Left lobe of liver (tissue), 2 donors: ENCODE results near the gene CELA2A. TPM values are rescaled to one million over a fixed set of nuclear protein-coding genes. Genes with fewer than 3 reads are reported as not detected.
"Not testable (repeated sequence)": the region's sequence is repeated elsewhere in the genome, so short reads cannot be mapped to it uniquely, and the experiment has no call there.

Experiments used
- ATAC-seq: fragments of 200-7000 bp; cut with Tn5 transposase; one replicate; pipeline ENCODE4 v1.9.1; 2020; ENCODE audit warnings: mild to moderate bottlenecking, moderate library complexity
- DNase-seq: peaks from one replicate; pipeline ENCODE4 v3.0.0-alpha.2; 2020; ENCODE audit warnings: low spot score
- total RNA-seq: library from RNA; stranded (reverse); gene quantifications from one replicate; pipeline ENCODE4 v1.2.1, GENCODE V29; 2021
- donor health status: DM: no; HTN: no; CAD: no; lungs with moderate emphysema.
- donor health status: DM: no; HTN: yes; CAD: no.

The CELA2A gene
- total RNA-seq, 1 donor from 2014 or later = 0.91 TPM

- DNase-seq, ATAC-seq: not testable (repeated sequence)
Observed at GRCh38 chr1:15463926-15464322, 7.4 kb downstream of the CELA2A start.

- DNase-seq (no peak), ATAC-seq (no peak)
Observed at GRCh38 chr1:15465674-15466073, 9.1 kb downstream of the CELA2A start.

GRCh38 chr1:15466955-15467625, 10.6 kb downstream of the CELA2A start:
- ATAC-seq, DNase-seq: not testable (repeated sequence)

GRCh38 chr1:15468145-15468544, 11.6 kb downstream of the CELA2A start:
- DNase-seq (no peak), ATAC-seq (no peak)

- ATAC-seq (no peak), DNase-seq (no peak)
Observed at GRCh38 chr1:15469361-15469760, 12.8 kb downstream of the CELA2A start.

- not testable (repeated sequence) for ATAC-seq, DNase-seq
Observed at GRCh38 chr1:15469821-15470448, 13.4 kb downstream of the CELA2A start.

- ATAC-seq, DNase-seq: not testable (repeated sequence)
Observed at GRCh38 chr1:15471067-15471466, 14.5 kb downstream of the CELA2A start.

- ATAC-seq, DNase-seq: not testable (repeated sequence)
Observed at GRCh38 chr1:15471723-15472122, 15.2 kb downstream of the CELA2A start.

- DNase-seq = no peak
- ATAC-seq = no peak
Observed at GRCh38 chr1:15472587-15472986, 16.1 kb downstream of the CELA2A start.

- ATAC-seq (no peak), DNase-seq (no peak)
Observed at GRCh38 chr1:15475752-15476314, 19.3 kb downstream of the CELA2A start, which contains the start of gene CELA2B. Gene CELA2B, plus strand, starts transcription at chr1:15476104. Its CDS starts 22 bp downstream, at chr1:15476126.

- no peak for ATAC-seq
- DNase-seq = no peak
Observed at GRCh38 chr1:15476927-15477326, 20.4 kb downstream of the CELA2A start.

GRCh38 chr1:15477646-15478212, 21.2 kb downstream of the CELA2A start:
- no peak for ATAC-seq

GRCh38 chr1:15479654-15480347, 23.3 kb downstream of the CELA2A start:
- ATAC-seq (no peak), DNase-seq (no peak)

More at GRCh38 chr1:15477646-15478212, 21.2 kb downstream of the CELA2A start:
- no peak for DNase-seq

- DNase-seq, ATAC-seq: not testable (repeated sequence)
Observed at GRCh38 chr1:15482455-15482854, 25.9 kb downstream of the CELA2A start.

- DNase-seq, ATAC-seq: not testable (repeated sequence)
Observed at GRCh38 chr1:15482983-15483543, 26.5 kb downstream of the CELA2A start.

GRCh38 chr1:15483971-15484370, 27.4 kb downstream of the CELA2A start:
- DNase-seq (no peak), ATAC-seq (no peak)

GRCh38 chr1:15484443-15484842, 27.9 kb downstream of the CELA2A start:
- ATAC-seq = not testable (repeated sequence)

GRCh38 chr1:15485636-15486035, 29.1 kb downstream of the CELA2A start:
- ATAC-seq (no peak), DNase-seq (no peak)

More at GRCh38 chr1:15484443-15484842, 27.9 kb downstream of the CELA2A start:
- not testable (repeated sequence) for DNase-seq

GRCh38 chr1:15486844-15487610, 30.5 kb downstream of the CELA2A start:
- not testable (repeated sequence) for ATAC-seq, DNase-seq

GRCh38 chr1:15488371-15488770, 31.8 kb downstream of the CELA2A start:
- DNase-seq (no peak), ATAC-seq (no peak)
